ENCODE measurements around the gene DLK2. TPM values are rescaled to one million over a fixed set of nuclear protein-coding genes. Genes with fewer than 3 reads are reported as not detected.
"Not testable (repeated sequence)": the region's sequence is repeated elsewhere in the genome, so short reads cannot be mapped to it uniquely, and the experiment has no call there.

DLK2 gene
- total and polyA plus RNA-seq, 7 donors = 0.04 to 0.90 (median 0.33) TPM; not detected in 3

GRCh38 chr6:43499028-43499815 is 43.9 kb upstream of the DLK2 start:
- Histone ChIP-seq H3K27me3 (ENCODE audit: insufficient read depth in 3 of 3, low read length in 2 of 3) (no peaks in the 10 kb centered on the region), H3K4me3 (no peak overlapping the region), H3K36me3 (ENCODE audit: insufficient read depth in 1 of 2, low read depth in 1 of 2) (peaks cover 0 to 67% of the 10 kb centered on the region in 2 donors), H3K4me1 (peaks cover 25% of the 10 kb centered on the region), H3K27ac (peak overlapping the region; percentile 16), H3K9me3 (no peaks in the 10 kb centered on the region)
- 63 to 69% (median 69%) methylated on average over 12 of the region's 12 CpGs for WGBS, 3 donors
- DNase-seq (no peak), ATAC-seq (no peak)
- intact Hi-C loops (cut with DNase I) = no loop called here
- TF ChIP-seq, protein P1, sequence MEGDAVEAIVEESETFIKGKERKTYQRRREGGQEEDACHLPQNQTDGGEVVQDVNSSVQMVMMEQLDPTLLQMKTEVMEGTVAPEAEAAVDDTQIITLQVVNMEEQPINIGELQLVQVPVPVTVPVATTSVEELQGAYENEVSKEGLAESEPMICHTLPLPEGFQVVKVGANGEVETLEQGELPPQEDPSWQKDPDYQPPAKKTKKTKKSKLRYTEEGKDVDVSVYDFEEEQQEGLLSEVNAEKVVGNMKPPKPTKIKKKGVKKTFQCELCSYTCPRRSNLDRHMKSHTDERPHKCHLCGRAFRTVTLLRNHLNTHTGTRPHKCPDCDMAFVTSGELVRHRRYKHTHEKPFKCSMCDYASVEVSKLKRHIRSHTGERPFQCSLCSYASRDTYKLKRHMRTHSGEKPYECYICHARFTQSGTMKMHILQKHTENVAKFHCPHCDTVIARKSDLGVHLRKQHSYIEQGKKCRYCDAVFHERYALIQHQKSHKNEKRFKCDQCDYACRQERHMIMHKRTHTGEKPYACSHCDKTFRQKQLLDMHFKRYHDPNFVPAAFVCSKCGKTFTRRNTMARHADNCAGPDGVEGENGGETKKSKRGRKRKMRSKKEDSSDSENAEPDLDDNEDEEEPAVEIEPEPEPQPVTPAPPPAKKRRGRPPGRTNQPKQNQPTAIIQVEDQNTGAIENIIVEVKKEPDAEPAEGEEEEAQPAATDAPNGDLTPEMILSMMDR (IDR thresholded peaks at IDR 0.05) = no peak

DNA sequence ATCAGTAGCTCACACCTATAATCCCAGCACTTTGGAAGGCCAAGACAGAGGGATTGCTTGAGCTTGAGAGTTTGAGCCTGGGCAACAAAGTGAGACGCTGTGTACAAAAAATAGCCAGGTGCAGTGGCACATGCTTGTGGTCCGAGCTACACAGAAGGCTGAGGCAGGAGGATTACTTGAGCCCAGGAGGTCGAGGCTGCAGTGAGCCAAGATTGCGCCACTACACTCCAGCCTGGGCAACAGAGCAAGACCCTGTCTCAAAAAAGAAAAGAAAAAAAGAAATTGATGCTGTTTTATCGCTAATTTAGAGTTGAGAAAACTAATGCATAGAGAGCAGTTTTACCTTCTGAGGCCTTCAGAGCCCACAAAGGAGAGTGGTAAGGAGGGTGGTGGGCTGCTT is 42.9 kb upstream of the DLK2 start:
- H3K4me3 ChIP-seq; ATAC-seq; intact Hi-C loops (cut with DNase I); H3K9me3 ChIP-seq; H3K27me3 ChIP-seq (ENCODE audit: insufficient read depth in 3 of 3, low read length in 2 of 3); DNase-seq; H3K27ac ChIP-seq: not testable (repeated sequence)
- Histone ChIP-seq H3K4me1 (peaks cover 25% of the 10 kb centered on the region), H3K36me3 (ENCODE audit: insufficient read depth in 1 of 2, low read depth in 1 of 2) (peaks cover 0 to 64% of the 10 kb centered on the region in 2 donors)
- WGBS, 3 donors = 89 to 91% (median 91%) methylated on average over 5 of the region's 5 CpGs

DNA sequence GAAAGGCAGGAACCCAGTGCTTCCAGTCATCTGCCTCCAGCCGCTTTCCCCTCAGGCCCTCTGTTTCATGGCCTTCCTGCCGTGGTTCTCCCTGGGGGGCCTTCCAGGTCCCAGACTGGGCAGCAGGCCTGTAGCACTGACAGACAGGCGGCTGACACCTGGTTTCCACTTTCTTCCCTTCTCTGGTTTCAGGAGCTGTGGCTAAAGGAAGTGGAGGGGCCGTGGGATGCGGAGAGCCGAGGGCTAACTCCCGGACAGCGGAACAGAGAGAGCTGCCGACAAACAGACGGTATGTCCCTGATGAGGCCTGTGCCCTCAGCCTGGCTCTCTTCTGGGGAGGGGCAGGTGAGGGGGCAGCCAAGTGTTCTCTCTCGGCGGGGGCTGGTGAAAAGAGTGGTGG is 42.3 kb upstream of the DLK2 start:
- H3K9me3 ChIP-seq = no peaks in the 10 kb centered on the region
- WGBS, 3 donors = 74 to 82% (median 81%) methylated on average over 12 of the region's 12 CpGs
- H3K27ac ChIP-seq = peak overlapping the region; percentile 10
- no peak for DNase-seq
- H3K4me1 ChIP-seq = peaks cover 25% of the 10 kb centered on the region
- no peaks in the 10 kb centered on the region for H3K27me3 ChIP-seq (ENCODE audit: insufficient read depth in 3 of 3, low read length in 2 of 3)
- ATAC-seq = peak in 1 of 4 donors; percentile 40
- H3K36me3 ChIP-seq (ENCODE audit: insufficient read depth in 1 of 2, low read depth in 1 of 2) = peaks cover 0 to 58% of the 10 kb centered on the region in 2 donors
- TF ChIP-seq, protein P1 (IDR thresholded peaks at IDR 0.05) = no peak
- H3K4me3 ChIP-seq = no peak overlapping the region
- intact Hi-C loops (cut with DNase I) = loop anchor here in 1 of 2 donors (2.0 kb wide), 1 partner anchor 43 kb away; the partner anchor contains the start of gene DLK2

DNA sequence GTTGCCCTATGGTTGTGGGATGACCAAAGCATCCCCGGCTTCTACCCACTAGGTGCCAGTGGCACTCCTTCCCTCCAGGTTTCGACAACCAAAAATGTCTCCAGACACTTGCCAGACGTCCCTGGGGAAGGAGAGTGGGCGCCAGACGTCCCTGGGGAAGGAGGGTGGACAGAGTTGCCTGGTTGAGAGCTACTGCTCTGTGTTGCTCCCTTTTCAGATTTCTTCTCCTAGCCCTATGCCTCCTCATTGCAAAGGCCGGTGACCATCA is 41.7 kb upstream of the DLK2 start:
- 85 to 94% (median 88%) methylated on average over 6 of the region's 6 CpGs for WGBS, 3 donors
- intact Hi-C loops (cut with DNase I) = loop anchor here in 1 of 2 donors (2.0 kb wide), 1 partner anchor 42 kb away; the partner anchor contains the start of gene DLK2
- ATAC-seq (no peak), DNase-seq (peak in 1 of 2 donors; percentile 44)
- Histone ChIP-seq H3K4me3 (no peak overlapping the region), H3K9me3 (no peaks in the 10 kb centered on the region), H3K27me3 (ENCODE audit: insufficient read depth in 3 of 3, low read length in 2 of 3) (no peaks in the 10 kb centered on the region), H3K27ac (no peak overlapping the region), H3K4me1 (peaks cover 25% of the 10 kb centered on the region), H3K36me3 (ENCODE audit: insufficient read depth in 1 of 2, low read depth in 1 of 2) (peaks cover 0 to 52% of the 10 kb centered on the region in 2 donors)
- TF ChIP-seq, protein P1 (IDR thresholded peaks at IDR 0.05) = no peak

GRCh38 chr6:43496370-43497128 is 41.2 kb upstream of the DLK2 start:
- Histone ChIP-seq H3K27me3 (ENCODE audit: insufficient read depth in 3 of 3, low read length in 2 of 3) (no peaks in the 10 kb centered on the region), H3K36me3 (ENCODE audit: insufficient read depth in 1 of 2, low read depth in 1 of 2) (peaks cover 0 to 50% of the 10 kb centered on the region in 2 donors), H3K27ac (no peak overlapping the region), H3K9me3 (no peaks in the 10 kb centered on the region), H3K4me1 (peaks cover 25% of the 10 kb centered on the region), H3K4me3 (no peak overlapping the region)
- peak; percentile 32 to 53 (median 44) for ATAC-seq
- WGBS, 3 donors = 58 to 61% (median 61%) methylated on average over 18 of the region's 18 CpGs
- TF ChIP-seq, protein P1 (IDR thresholded peaks at IDR 0.05) = peak; percentile 54
- peak in 1 of 2 donors; percentile 60 for DNase-seq
- intact Hi-C loops (cut with DNase I) = loop anchor here in 1 of 2 donors (2.0 kb wide), 1 partner anchor 42 kb away; the partner anchor contains the start of gene DLK2

Measured in psoas muscle (tissue), 8 donors.